Endothelial cell of umbilical vein (primary cell): ENCODE results near the gene CENPP. TPM values are rescaled to one million over a fixed set of nuclear protein-coding genes. Genes with fewer than 3 reads are reported as not detected.

ENCODE experiments used
- BruUV-seq: library from RNA; stranded (reverse); fragments of 400-500 nt; replicated peaks from 2 replicates; lab custom pipeline; 2021; lab: Mats Ljungman, UMichigan
- CTCF ChIA-PET: fragments of 300-600, 350-600 bp; sonication (Branson Sonifier 250); formaldehyde crosslinking; loops from one replicate; lab custom pipeline; 2021; ENCODE audit warnings: antibody characterized with exemption, inconsistent platforms; lab: Charles Lee
- POLR2A ChIA-PET: fragments of 300-600, 350-600 bp; sonication (Branson Sonifier 250); formaldehyde crosslinking; loops from one replicate; lab custom pipeline; 2021; ENCODE audit warnings: antibody characterized with exemption, inconsistent platforms; lab: Charles Lee
- DNase-seq: peaks from one replicate; pipeline ENCODE4 v3.0.0-alpha.2; 2011; ENCODE audit warnings: low read depth, low spot score
- FAIRE-seq: peaks from 2 replicates; lab custom pipeline; 2011; peaks lifted over from hg19 to GRCh38; lab: Jason Lieb, UNC
- H2AFZ ChIP-seq: 2 replicates; pipeline ENCODE4 v1.6.0; 2012; ENCODE audit warnings: low read depth, low read length, control low read depth, inconsistent platforms
- H3K27ac ChIP-seq: 2 replicates; pipeline ENCODE4 v1.5.1; 2011; ENCODE audit warnings: low read depth, mild to moderate bottlenecking, control low read depth, low read length, moderate library complexity; ENCODE audit not compliant: insufficient read depth
- H3K27me3 ChIP-seq, 2 experiments: 2 replicates each; pipeline versions ENCODE4 v1.6.0 to v1.6.1; 2011; ENCODE audit warnings: low read length in 2 of 2, mixed read lengths in 1 of 2; ENCODE audit not compliant: control insufficient read depth in 2 of 2, insufficient read depth in 2 of 2
- H3K36me3 ChIP-seq, 2 experiments: 2 replicates in 1 of 2; 3 replicates in 1 of 2; pipeline ENCODE4 v1.5.1; 2011; ENCODE audit warnings: low read length in 2 of 2, mild to moderate bottlenecking in 1 of 2, moderate library complexity in 1 of 2; ENCODE audit not compliant: control insufficient read depth in 2 of 2, insufficient read depth in 2 of 2; ENCODE audit errors: extremely low read depth in 1 of 2
- H3K4me1 ChIP-seq: 3 replicates; pipeline ENCODE4 v1.5.1; 2011; ENCODE audit warnings: mild to moderate bottlenecking, low read length; ENCODE audit not compliant: control insufficient read depth, insufficient read depth; ENCODE audit errors: extremely low read depth
- H3K4me2 ChIP-seq: 2 replicates; pipeline ENCODE4 v1.6.1; 2011; ENCODE audit warnings: low read length, control low read depth, mixed read lengths; ENCODE audit not compliant: insufficient read depth
- H3K4me3 ChIP-seq, 3 experiments: fragments of 200-600 bp in 1 of 3; sonication (generic), shearing (Covaris generic) in 1 of 3; replicated peaks in 1 of 3; 2 replicates each; pipeline ENCODE4 v1.5.1; 2011 to 2016; ENCODE audit warnings: control low read depth in 3 of 3, low read length in 3 of 3, mild to moderate bottlenecking in 2 of 3, inconsistent platforms in 1 of 3, low read depth in 1 of 3, moderate library complexity in 1 of 3; ENCODE audit not compliant: insufficient read depth in 1 of 3
- H3K79me2 ChIP-seq: 2 replicates; pipeline ENCODE4 v1.6.0; 2012; ENCODE audit warnings: low read length, inconsistent platforms; ENCODE audit not compliant: control insufficient read depth, insufficient read depth
- H3K9ac ChIP-seq: replicated peaks from 2 replicates; pipeline ENCODE3; 2011; ENCODE audit warnings: low read length, control low read depth; ENCODE audit not compliant: insufficient read depth; ENCODE audit errors: extremely low read depth
- H3K9me1 ChIP-seq: replicated peaks from 3 replicates; pipeline ENCODE4 v1.6.0; 2011; ENCODE audit warnings: mild to moderate bottlenecking, low read length; ENCODE audit not compliant: control insufficient read depth, insufficient read depth; ENCODE audit errors: extremely low read depth
- H3K9me3 ChIP-seq: replicated peaks from 2 replicates; pipeline ENCODE4 v1.5.1; 2012; ENCODE audit warnings: low read length, inconsistent platforms; ENCODE audit not compliant: control insufficient read depth, insufficient read depth
- H4K20me1 ChIP-seq: replicated peaks from 2 replicates; pipeline ENCODE3; 2011; ENCODE audit warnings: mild to moderate bottlenecking, low read length; ENCODE audit not compliant: control insufficient read depth, insufficient read depth; ENCODE audit errors: extremely low read depth
- CTCF ChIP-seq, 2 donors: IDR thresholded peaks; 1 replicate in 1 of 2; 2 replicates in 1 of 2; pipeline ENCODE4 v1.5.1; 2011; ENCODE audit warnings: low read length in 2 of 2, mild to moderate bottlenecking in 2 of 2, moderate library complexity in 2 of 2, control low read depth in 1 of 2, inconsistent platforms in 1 of 2, low read depth in 1 of 2; ENCODE audit not compliant: insufficient read depth in 1 of 2; ENCODE audit errors: extremely low read depth in 1 of 2
- EZH2 ChIP-seq: IDR thresholded peaks from 2 replicates; pipeline ENCODE4 v1.6.1; 2012; ENCODE audit warnings: borderline replicate concordance, low read depth, mild to moderate bottlenecking, moderate library complexity, low read length, inconsistent platforms; ENCODE audit not compliant: severe bottlenecking
- FOS ChIP-seq: IDR thresholded peaks from 2 replicates; pipeline ENCODE4 v1.6.1; 2011; ENCODE audit warnings: mild to moderate bottlenecking, low read length, moderate library complexity, borderline replicate concordance; ENCODE audit not compliant: insufficient read depth
- GATA2 ChIP-seq: IDR thresholded peaks from 2 replicates; pipeline ENCODE4 v1.7.0; 2011; ENCODE audit warnings: low read depth, mild to moderate bottlenecking, moderate library complexity, mixed read lengths, low read length; ENCODE audit not compliant: insufficient read length, insufficient read depth
- JUN ChIP-seq: IDR thresholded peaks from 2 replicates; pipeline ENCODE4 v1.6.1; 2011; ENCODE audit warnings: borderline replicate concordance, low read depth; ENCODE audit not compliant: insufficient read length, insufficient read depth
- MAX ChIP-seq: IDR thresholded peaks from 2 replicates; pipeline ENCODE4 v1.6.1; 2011; ENCODE audit not compliant: insufficient read depth, insufficient read length
- MYC ChIP-seq: IDR thresholded peaks from one replicate; pipeline ENCODE4 v1.6.1; 2011; ENCODE audit warnings: mild to moderate bottlenecking, low read depth, low read length
- POLR2A ChIP-seq: IDR thresholded peaks from 2 replicates; pipeline ENCODE4 v1.6.1; 2012; ENCODE audit warnings: low read depth, mild to moderate bottlenecking, control low read depth, low read length
- POLR2AphosphoS5 ChIP-seq: IDR thresholded peaks from 2 replicates; pipeline ENCODE4 v1.6.1; 2012; ENCODE audit warnings: low read depth, mild to moderate bottlenecking, control low read depth, low read length, moderate library complexity; ENCODE audit not compliant: insufficient read depth
- dilution Hi-C: fragments of 300-500 bp; cut with MboI; formaldehyde crosslinking; loops from one replicate; pipeline ENCODE4 v1.15.0; 2019; ENCODE audit warnings: low sequenced_read_pairs; ENCODE audit not compliant: extremely low pct_ligation_motif_present
- intact Hi-C: fragments of 100-400 bp; cut with micrococcal nuclease; formaldehyde crosslinking; loops from one replicate; pipeline ENCODE4 v1.10.0; 2022
- polyA plus RNA-seq, 4 experiments: library from polyadenylated mRNA; depleted of rRNA in 3 of 4; stranded (reverse) in 3 of 4; unstranded in 1 of 4; fragments of >200 nt; gene quantifications; 2 replicates each; pipeline versions ENCODE4 v1.2.1 to v1.2.3, GENCODE V29; 2011 to 2012; ENCODE audit warnings: missing spikeins in 1 of 4
- total RNA-seq: library from RNA; stranded (reverse); gene quantifications from 2 replicates; pipeline ENCODE4 v1.2.3, GENCODE V29; 2021

Gene CENPP
- total and polyA plus RNA-seq, 2 donors (not counting 3 experiments of a cell fraction or from before 2014, with no cell fraction given): 1.2 to 12.0 TPM

- TF ChIP-seq POLR2A (no peak), FOS (no peak), CTCF (IDR thresholded peaks at IDR 0.05; ENCODE audit: extremely low read depth in 1 of 2, insufficient read depth in 1 of 2, low read depth in 1 of 2, low read length in 2 of 2) (no peak), MYC (no peak), JUN (no peak), MAX (no peak), EZH2 (no peak), POLR2AphosphoS5 (no peak), GATA2 (no peak)
- H3K36me3 ChIP-seq: no peaks in the 10 kb centered on the region
- POLR2A ChIA-PET: no interaction called here
- FAIRE-seq (no peak), DNase-seq (no peak)
- H3K9me1 ChIP-seq: no peaks in the 10 kb centered on the region
- no peaks in the 10 kb centered on the region for H3K27me3 ChIP-seq
- no peaks in the 10 kb centered on the region for H3K4me1 ChIP-seq
- no peaks in the 10 kb centered on the region for H3K9me3 ChIP-seq
- intact Hi-C loops: no loop called here
- CTCF ChIA-PET: no interaction called here
- no peak overlapping the region for H3K9ac ChIP-seq
- no peak overlapping the region for H3K4me2 ChIP-seq
- H3K79me2 ChIP-seq: no peaks in the 10 kb centered on the region
- no peak overlapping the region for H3K4me3 ChIP-seq
- H2AFZ ChIP-seq: no peak overlapping the region
- no peak overlapping the region for H3K27ac ChIP-seq
- H4K20me1 ChIP-seq: no peaks in the 10 kb centered on the region
- no TSS peak for BruUV-seq
- dilution Hi-C loops: no loop called here
These were observed 270.2 kb downstream of the CENPP start for GRCh38 chr9:92595930-92596329.
